GM19468 (cell line): Measurements from ENCODE around the gene ZNF486.
"Not testable (repeated sequence)": the region's sequence is repeated elsewhere in the genome, so short reads cannot be mapped to it uniquely, and the experiment has no call there.

Experiments used
- ATAC-seq: cut with Tn5 transposase; IDR thresholded peaks from one replicate; pipeline ENCODE4 v1.9.1; 2021; ENCODE audit warnings: mild to moderate bottlenecking, moderate library complexity, moderate number of reproducible peaks; ENCODE audit not compliant: unreplicated experiment; ENCODE audit errors: extremely low read depth

ZNF486 gene

DNA sequence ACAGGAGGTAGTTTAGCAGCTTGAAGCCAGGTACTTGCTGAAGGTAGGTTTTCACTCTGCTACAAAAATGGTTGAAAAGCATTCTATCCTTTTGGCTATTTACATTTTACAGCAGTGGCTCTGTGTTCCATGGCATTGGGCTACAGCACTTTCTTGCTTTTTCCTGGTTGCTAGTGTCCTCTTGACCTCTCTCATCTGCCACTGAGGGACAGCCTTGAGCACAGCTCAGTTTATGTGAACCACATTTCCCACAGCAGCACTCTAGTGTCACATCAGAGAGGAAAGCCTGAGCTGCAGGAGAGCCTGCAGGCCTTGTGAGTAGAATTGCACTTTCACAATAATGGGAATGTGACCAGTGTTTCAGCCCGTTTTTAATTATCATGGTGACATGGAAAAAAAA is 54.6 kb downstream of the ZNF486 start:
- not testable (repeated sequence) for ATAC-seq

DNA sequence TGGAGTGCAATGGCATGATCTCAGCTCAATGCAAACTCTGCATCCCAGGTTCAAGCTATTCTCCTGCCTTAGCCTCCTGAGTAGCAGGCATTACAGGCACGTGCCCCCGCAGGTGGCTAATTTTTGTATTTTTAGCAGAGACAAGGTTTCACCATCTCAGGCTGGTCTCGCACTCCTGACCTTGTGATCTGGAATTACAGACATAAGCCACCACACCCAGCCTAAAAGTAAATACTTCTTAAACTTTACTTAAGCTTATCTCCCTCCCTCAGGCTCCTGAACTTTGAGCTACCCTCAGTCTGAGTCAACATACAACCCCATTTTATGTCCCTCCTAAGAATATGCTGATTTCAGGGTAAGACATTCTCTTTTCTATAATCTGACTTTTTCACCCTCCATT is 66.1 kb downstream of the ZNF486 start:
- ATAC-seq, result no peak

DNA sequence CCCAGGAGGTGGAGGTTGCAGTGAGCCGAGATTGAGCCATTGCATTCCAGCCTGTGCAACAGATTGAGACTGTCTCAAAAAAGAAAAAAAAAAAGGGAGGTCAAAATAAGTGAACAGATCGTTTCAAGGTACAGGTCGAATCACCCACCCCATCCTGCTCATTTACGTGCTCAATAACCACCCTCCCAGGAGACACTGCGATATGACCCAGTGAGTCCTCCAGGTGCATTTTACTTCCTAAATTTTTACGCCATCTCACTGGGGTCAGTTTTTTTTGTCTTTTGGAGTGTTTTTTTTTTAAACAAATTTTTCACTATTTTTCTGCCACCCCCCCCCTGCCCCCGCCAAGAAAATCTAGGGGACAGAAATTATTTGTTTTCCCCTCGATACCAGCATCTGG is 68.1 kb downstream of the ZNF486 start:
- ATAC-seq, result no peak

- ATAC-seq, result no peak
Measured at GRCh38 chr19:20237773-20238623, 71.0 kb downstream of the ZNF486 start.

DNA sequence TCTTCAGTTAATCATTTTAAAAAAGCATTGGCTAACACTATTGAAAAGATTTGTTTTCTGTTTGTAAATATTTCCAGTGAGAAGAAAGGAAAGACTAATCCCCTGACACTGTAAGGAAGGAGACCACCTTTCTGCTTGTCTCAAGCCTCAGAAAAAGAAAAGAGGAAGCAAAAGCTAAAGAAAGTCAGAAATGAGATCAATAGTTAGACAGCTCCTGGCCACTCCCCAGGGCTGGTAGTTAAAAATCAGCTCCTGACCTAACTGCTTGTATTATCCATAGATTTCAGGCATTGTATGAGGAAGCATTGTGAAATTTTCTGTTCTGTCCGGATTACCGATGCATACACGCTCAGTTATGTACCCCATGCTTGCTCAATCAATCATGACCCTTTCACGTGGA is 76.6 kb downstream of the ZNF486 start:
- ATAC-seq, result no peak

DNA sequence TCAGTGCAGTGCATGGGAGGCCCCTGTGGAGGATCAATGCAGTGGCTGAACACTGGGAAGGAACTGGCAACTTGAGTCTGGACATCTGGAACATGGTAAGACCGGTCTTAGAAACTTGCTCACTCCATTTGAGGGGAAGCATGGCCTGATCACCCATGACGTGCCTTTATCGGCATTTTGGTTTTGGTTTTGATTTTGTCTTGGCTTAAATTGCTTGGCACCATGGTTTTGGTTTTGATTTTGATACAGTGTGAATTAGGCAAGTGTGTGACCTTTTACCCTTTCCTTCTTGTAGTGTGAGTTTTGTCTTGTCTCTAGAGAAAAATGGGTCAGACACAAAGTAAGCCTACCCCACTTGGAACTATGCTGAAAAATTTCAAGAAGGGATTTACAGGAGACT is 77.3 kb downstream of the ZNF486 start:
- ATAC-seq, result no peak

DNA sequence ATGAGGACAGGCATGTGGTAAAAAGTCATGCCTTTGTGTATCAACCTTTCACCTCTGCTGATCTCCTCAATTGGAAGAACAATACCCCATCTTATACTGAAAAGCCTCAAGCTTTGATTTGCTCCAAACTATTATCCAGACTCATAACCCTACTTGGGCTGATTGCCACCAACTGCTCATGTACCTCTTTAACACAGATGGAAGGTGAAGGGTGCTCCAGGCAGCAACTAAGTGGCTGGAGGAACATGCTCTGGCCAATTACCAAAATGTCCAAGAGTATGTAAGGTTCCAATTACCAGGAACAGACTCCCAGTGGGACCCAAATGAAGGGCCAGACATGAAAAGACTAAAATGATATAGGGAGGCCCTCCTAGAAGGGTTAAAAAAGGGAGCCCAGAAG is 78.3 kb downstream of the ZNF486 start:
- no peak for ATAC-seq

DNA sequence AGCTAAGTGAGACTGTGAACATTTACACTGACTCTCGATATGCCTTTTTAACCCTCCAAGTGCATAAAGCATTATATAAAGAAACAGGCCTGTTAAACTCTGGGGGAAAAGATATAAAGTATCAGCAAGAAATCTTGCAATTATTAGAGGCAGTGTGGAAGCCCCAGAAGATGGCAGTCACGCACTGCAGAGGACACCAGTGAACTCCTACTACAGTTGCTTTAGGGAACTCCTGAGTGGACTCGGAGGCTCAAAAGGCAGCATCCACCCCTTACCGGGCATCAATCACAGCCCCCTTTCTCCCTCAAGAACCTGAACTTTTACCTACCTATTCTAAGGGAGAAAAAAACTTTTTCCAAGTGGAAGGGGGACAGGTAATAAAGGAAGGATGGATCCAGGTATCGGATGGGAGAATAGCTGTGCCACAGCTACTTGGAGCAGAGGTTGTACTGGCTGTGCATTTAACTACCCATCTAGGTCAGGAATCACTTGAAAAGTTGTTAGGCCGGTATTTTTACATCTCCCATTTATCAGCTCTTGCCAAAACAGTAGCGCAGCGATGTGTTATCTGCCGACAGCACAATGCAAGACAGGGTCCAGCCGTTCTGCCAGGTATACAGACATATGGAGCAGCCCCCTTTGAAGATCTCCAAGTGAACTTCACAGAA is 80.1 kb downstream of the ZNF486 start:
- ATAC-seq, result no peak

GRCh38 chr19:20248258-20248657 is 81.2 kb downstream of the ZNF486 start:
- not testable (repeated sequence) for ATAC-seq
